Measurements from ENCODE around the gene NKAIN4. TPM values are rescaled to one million over a fixed set of nuclear protein-coding genes. Genes with fewer than 3 reads are reported as not detected.

Gene NKAIN4
- total RNA-seq, 1 donor from 2014 or later = 183 TPM

GRCh38 chr20:63286781-63287696 is 32.8 kb upstream of the NKAIN4 start:
- DNase-seq = no peak
- no peak overlapping the region for H3K27ac Mint-ChIP-seq (ENCODE audit: unreplicated experiment)
- peaks cover 3% of the 10 kb centered on the region for H3K9me3 Mint-ChIP-seq (ENCODE audit: unreplicated experiment)
- peaks cover 7% of the 10 kb centered on the region for H3K27me3 Mint-ChIP-seq (ENCODE audit: unreplicated experiment)
- H3K4me1 Mint-ChIP-seq (ENCODE audit: low read depth, unreplicated experiment) = no peaks in the 10 kb centered on the region
- TF ChIP-seq CTCF (IDR thresholded peaks at IDR 0.05; ENCODE audit: partially characterized antibody, unreplicated experiment) = no peak
- H3K36me3 Mint-ChIP-seq (ENCODE audit: unreplicated experiment) = no peaks in the 10 kb centered on the region
- H3K4me3 Mint-ChIP-seq (ENCODE audit: unreplicated experiment) = no peak overlapping the region

DNA sequence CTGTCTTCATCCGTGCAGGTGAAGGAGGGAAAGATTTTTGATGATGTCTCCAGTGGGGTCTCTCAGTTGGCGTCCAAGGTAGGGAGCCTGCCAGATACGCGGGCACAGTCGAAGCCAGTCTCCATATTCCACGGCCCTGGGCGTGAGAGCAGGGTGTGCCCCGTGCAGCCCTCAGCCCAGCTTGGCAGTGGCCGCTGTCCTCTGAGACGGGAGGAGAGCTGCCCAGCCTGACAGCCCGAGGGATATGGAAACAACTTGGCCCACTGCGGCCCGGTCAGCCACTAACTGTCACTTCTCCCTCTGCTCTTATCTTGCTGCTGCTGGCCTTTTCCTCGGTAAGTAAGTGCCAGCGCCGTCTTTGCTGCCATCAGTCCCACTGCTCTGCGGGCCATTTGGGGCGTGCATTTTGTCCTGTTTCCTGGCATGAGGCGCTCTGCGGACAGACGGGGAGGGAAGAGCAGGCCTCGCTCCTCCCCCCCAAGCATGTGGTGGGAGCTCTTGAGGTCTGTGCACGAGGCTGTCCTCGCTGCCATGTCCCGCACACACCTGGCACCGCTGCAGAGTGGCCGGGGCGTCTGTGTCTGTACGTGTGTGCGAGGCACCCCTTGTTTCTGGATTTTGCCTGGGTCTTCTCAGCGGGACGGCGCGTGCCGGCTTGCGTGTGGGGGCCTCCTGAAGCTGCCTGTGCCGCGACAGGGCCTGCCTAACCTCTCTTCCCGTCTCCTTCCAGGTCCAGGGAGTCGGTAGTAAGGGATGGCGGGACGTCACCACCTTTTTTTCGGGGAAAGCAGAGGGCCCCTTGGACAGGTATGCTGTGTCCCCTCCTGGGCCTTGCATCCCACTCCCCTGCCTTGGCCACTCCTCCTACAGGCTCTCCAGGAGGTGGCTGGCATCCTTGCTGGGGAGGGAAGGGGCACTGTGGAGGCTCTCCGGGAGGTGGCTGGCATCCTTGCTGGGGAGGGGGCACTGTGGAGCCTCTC is 31.7 kb upstream of the NKAIN4 start:
- no peak for TF ChIP-seq CTCF (IDR thresholded peaks at IDR 0.05; ENCODE audit: partially characterized antibody, unreplicated experiment)
- H3K9me3 Mint-ChIP-seq (ENCODE audit: unreplicated experiment) = peaks cover 1% of the 10 kb centered on the region
- H3K4me1 Mint-ChIP-seq (ENCODE audit: low read depth, unreplicated experiment) = no peaks in the 10 kb centered on the region
- no peak for DNase-seq
- no peak overlapping the region for H3K4me3 Mint-ChIP-seq (ENCODE audit: unreplicated experiment)
- no peak overlapping the region for H3K27ac Mint-ChIP-seq (ENCODE audit: unreplicated experiment)
- peaks cover 7% of the 10 kb centered on the region for H3K27me3 Mint-ChIP-seq (ENCODE audit: unreplicated experiment)
- H3K36me3 Mint-ChIP-seq (ENCODE audit: unreplicated experiment) = no peaks in the 10 kb centered on the region

GRCh38 chr20:63284981-63285524 is 30.8 kb upstream of the NKAIN4 start:
- TF ChIP-seq CTCF (IDR thresholded peaks at IDR 0.05; ENCODE audit: partially characterized antibody, unreplicated experiment) = no peak
- Mint-ChIP-seq H3K27me3 (ENCODE audit: unreplicated experiment) (peaks cover 10% of the 10 kb centered on the region), H3K27ac (ENCODE audit: unreplicated experiment) (no peak overlapping the region), H3K4me3 (ENCODE audit: unreplicated experiment) (no peak overlapping the region), H3K36me3 (ENCODE audit: unreplicated experiment) (no peaks in the 10 kb centered on the region), H3K9me3 (ENCODE audit: unreplicated experiment) (peaks cover 1% of the 10 kb centered on the region), H3K4me1 (ENCODE audit: low read depth, unreplicated experiment) (no peaks in the 10 kb centered on the region)
- DNase-seq = no peak

DNA sequence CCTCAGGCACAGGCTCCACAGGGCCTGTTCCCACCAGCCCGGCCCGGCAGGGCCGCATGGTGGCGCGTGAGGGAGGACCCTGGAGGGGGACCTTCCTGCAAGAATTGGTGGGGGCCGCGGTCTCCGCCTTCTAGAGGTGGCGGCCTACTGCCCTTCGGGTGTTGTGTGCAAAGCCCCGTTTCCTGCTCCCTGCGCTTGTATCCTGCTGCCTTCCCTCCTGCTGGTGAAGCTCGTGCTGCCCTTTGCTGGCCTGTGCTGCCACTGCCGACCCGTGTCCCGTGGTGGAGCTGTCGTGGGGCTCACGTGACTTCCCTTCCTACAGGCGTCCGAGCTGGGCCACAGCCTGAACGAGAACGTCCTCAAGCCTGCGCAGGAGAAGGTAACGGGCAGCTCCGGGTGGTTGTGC is 30.3 kb upstream of the NKAIN4 start:
- peaks cover 10% of the 10 kb centered on the region for H3K27me3 Mint-ChIP-seq (ENCODE audit: unreplicated experiment)
- TF ChIP-seq CTCF (IDR thresholded peaks at IDR 0.05; ENCODE audit: partially characterized antibody, unreplicated experiment) = no peak
- no peak overlapping the region for H3K4me3 Mint-ChIP-seq (ENCODE audit: unreplicated experiment)
- no peaks in the 10 kb centered on the region for H3K4me1 Mint-ChIP-seq (ENCODE audit: low read depth, unreplicated experiment)
- H3K27ac Mint-ChIP-seq (ENCODE audit: unreplicated experiment) = no peak overlapping the region
- no peak for DNase-seq
- no peaks in the 10 kb centered on the region for H3K36me3 Mint-ChIP-seq (ENCODE audit: unreplicated experiment)
- peaks cover 1% of the 10 kb centered on the region for H3K9me3 Mint-ChIP-seq (ENCODE audit: unreplicated experiment)
